NCI-H1105 (cell line): Measurements from ENCODE around the gene MTERF4.

Experiments
- DNase-seq: peaks from one replicate; lab custom pipeline; 2025; lab: John Stamatoyannopoulos, UW

The MTERF4 gene

DNA sequence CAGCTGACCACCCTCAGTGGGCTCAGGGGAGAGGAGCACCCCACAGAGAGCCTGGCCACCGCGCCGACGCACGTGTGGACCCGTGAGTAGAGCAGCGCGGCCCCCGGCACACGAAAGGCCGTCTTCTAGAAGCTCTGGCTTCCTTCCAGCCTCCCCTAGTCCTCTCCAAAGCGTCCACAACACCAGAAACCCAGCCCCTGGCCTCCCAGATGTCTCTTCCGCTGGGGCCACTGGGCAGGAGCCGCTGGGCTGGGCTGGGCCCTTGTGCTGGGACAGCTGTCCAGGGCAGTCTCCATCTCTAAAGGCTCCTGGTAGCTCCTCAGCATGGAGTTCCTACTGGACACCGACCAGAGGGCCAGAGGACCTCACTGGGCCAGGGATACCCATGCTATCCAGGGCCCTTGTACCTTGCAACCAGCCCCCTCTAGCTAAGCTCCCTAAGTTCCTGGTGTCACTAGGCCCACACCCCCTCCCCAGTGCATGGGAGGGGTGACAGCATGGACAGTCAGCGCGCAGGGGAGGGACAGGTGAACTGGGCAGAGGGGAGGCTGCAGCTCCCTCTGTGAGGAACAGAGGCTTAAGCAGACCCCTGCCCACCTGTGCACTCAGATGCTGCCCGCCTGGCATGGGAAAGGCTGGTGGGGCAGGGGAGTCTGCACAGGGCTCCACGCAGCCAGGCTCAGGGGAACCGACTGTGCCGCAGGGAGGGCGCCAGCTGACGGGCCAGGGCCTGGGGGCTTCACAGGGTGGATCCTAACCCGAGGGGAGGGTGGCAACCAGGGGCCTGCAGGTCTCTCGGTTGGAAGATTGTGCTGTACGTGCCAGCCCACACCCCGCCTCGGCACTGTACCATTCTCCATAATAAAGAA lies 32.9 kb downstream of the MTERF4 start:
- no peak for DNase-seq

DNA sequence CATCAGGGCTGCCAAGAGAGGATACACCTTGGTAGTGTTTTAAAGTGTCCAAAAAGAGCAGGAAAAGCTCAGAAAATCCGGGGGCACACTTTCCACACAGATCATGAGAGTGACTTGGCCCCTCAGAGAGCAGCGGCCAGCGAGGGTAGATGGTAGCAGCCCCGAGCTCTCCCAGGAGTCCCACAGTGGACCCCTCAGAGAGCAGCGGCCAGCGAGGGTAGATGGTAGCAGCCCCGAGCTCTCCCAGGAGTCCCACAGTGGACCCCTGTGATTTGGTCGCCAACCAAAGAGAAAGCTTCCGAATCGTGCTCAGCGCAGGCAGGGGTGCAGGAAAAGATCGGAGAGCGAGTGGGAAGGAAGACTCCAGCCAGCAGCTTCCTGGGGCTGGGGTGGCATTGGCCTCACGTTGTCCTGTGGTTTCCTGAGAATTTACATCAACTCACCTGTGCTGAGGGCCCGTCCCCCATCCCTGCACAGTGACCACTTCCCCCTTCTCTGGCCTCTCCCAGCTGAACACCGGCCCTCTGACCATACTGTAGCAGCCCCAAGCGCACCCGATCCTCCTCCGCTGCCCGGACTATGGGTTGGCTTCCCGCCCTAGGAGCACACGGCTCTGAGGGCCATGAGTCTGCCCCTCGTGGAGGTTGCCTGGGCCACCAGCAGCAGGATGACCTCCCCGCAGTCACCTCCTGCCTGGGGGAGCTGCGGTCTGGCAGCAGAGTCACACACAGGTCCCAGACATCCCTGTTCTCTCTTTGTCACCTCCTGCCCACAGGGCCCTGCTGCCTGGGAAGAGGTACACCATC lies 33.7 kb downstream of the MTERF4 start:
- DNase-seq = no peak

- no peak for DNase-seq
Observed at GRCh38 chr2:241067501-241068135, 34.5 kb downstream of the MTERF4 start.

- DNase-seq = no peak
Observed at GRCh38 chr2:241066893-241067341, 35.2 kb downstream of the MTERF4 start.

- no peak for DNase-seq
Observed at GRCh38 chr2:241066171-241066892, 35.8 kb downstream of the MTERF4 start.

DNA sequence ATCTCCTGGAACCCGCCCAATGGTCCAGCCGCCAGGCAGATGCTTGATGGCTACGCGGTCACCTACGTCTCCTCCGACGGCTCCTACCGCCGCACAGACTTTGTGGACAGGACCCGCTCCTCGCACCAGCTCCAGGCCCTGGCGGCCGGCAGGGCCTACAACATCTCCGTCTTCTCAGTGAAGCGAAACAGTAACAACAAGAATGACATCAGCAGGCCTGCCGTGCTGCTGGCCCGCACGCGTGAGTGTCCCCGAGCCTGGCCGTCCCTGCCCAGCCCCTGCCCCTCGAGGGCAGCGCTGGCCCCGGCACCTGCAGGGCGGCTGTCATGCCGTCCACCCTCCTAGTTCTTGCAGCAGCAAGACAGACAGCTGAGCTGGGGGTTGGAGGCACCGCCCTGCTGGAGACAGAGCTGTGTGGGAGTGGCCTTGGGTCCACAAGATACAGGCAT lies 36.7 kb downstream of the MTERF4 start:
- DNase-seq = no peak

GRCh38 chr2:241064802-241065354 lies 37.2 kb downstream of the MTERF4 start:
- no peak for DNase-seq

- DNase-seq = peak; percentile 19
Observed at GRCh38 chr2:241064008-241064801, 37.9 kb downstream of the MTERF4 start.

DNA sequence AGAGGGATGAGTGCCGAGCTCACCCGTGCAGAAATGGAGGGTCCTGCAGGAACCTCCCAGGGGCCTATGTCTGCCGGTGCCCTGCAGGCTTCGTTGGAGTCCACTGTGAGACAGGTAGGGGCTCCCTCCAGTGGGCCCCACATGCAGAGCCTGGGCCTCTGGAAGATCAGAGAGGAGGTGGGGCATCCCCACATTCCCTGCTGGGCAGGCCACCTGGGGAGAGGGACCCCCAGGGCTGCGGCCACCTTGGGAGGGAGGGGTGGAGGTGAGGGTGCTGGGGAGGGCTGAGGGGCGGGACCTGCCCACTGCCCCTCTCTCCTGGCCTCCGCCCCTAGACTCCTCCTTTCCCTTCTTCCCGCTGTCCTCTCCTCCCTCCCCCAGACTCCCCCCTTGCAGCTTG lies 38.5 kb downstream of the MTERF4 start:
- DNase-seq = no peak

- DNase-seq = no peak
Observed at GRCh38 chr2:241063093-241063551, 39.0 kb downstream of the MTERF4 start.

DNA sequence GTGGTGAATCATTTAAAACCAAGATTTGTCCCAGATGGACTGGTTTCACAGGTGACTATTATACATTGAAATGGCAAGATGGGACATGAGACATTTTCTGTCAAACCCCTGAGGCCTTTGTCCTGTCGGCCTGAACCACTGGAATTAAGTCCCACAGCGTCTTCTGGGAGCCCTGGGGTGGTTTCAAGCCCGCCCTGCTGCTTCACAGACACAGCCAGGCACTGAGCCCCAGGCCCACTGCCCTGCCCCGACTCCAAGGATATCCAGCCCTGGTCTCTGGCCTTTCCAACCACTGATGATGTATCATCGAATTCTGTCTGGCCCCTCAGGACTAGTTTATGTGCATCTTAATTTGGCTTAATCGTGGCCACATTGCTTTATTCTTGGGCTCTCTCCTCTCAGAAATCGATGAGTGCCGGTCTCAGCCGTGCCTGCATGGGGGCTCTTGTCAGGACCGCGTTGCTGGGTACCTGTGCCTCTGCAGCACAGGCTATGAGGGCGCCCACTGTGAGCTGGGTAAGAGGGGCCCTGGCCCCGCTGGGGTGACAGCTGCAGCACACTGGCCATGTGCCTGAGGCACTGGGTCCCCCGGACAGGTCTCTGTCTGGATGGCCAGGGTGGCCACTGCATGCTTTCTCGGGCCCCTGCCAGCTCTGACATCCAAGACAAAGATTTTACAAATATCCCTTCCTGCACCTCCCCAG lies 39.5 kb downstream of the MTERF4 start:
- DNase-seq = no peak

- DNase-seq = no peak
Observed at GRCh38 chr2:241061275-241061674, 40.8 kb downstream of the MTERF4 start.

DNA sequence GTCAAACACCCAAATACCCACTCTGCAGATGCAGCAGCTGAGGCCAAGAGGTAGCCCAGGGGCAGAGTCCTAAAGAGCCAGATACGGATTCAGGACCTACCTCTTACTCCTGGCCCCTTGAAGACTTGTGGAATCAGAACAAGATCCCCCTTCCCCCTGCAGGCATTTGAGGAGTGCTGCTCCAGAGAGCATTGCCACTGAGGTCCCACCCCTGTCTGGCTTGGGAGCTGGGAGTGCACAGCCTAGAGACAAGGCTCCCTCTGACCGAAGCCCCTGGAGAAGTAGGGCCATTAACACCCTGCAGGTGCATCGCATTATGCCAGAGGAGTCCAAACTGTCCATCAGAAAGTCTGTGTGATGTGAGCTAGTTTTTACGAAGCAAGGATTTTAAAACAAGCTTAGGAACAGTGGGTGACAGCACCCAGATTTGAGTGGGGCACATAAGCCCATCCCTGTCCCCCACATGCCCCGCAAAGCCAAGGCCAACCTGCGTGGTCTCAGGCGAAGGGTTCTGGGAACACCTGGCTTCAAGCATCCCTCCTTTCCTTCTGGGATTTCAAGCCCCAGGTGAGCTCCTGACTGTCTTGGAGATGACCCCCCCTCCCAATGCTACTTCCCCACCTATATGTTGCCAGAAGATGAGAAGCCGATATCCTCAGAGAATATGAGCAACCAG lies 48.4 kb downstream of the MTERF4 start:
- DNase-seq = no peak

GRCh38 chr2:241052677-241053360 lies 49.3 kb downstream of the MTERF4 start:
- DNase-seq = no peak

DNA sequence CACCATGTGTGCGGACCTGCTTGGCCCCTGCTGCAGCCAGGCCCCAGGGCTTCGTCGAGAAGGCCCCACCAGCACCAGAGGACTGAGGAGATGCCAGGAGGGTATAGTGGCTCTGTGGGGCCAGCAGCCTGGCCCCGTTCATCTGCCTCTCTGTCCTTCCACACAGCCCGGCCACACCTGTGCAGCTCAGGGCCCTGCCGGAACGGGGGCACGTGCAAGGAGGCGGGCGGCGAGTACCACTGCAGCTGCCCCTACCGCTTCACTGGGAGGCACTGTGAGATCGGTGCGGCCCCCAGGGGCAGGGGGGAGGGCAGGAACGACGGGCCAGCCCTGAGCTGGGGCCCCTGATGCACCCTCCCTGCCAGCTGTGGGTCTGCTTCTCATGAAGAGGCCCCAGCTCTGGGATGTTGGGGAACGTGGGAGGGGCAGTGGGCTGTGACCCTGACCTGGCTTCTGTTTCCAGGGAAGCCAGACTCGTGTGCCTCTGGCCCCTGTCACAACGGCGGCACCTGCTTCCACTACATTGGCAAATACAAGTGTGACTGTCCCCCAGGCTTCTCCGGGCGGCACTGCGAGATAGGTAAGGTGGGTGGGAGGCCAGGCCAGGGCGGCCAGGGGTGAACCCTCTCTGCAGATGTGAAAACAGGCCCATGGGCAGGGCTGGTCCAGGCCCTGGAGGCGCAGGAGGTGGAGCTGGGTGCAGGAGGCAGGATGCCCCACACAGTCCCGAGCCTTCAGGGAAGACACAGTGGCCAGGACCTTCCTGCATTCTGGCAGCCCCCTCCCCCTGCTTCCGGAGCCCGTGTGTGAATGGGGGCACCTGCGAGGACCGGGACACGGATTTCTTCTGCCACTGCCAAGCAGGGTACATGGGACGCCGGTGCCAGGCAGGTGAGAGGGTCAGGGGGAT lies 50.3 kb downstream of the MTERF4 start:
- DNase-seq = no peak

GRCh38 chr2:241050624-241051577 lies 51.2 kb downstream of the MTERF4 start:
- DNase-seq = no peak
